Endothelial cell of umbilical vein (primary cell): ENCODE measurements around the gene GPATCH1. TPM values are rescaled to one million over a fixed set of nuclear protein-coding genes. Genes with fewer than 3 reads are reported as not detected.

ENCODE experiments used
- BruUV-seq: library from RNA; stranded (reverse); fragments of 400-500 nt; replicated peaks from 2 replicates; lab custom pipeline; 2021; lab: Mats Ljungman, UMichigan
- CTCF ChIA-PET: fragments of 300-600, 350-600 bp; sonication (Branson Sonifier 250); formaldehyde crosslinking; loops from one replicate; lab custom pipeline; 2021; ENCODE audit warnings: antibody characterized with exemption, inconsistent platforms; lab: Charles Lee
- POLR2A ChIA-PET: fragments of 300-600, 350-600 bp; sonication (Branson Sonifier 250); formaldehyde crosslinking; loops from one replicate; lab custom pipeline; 2021; ENCODE audit warnings: antibody characterized with exemption, inconsistent platforms; lab: Charles Lee
- DNase-seq: peaks from one replicate; pipeline ENCODE4 v3.0.0-alpha.2; 2011; ENCODE audit warnings: low read depth, low spot score
- FAIRE-seq: peaks from 2 replicates; lab custom pipeline; 2011; peaks lifted over from hg19 to GRCh38; lab: Jason Lieb, UNC
- H2AFZ ChIP-seq: 2 replicates; pipeline ENCODE4 v1.6.0; 2012; ENCODE audit warnings: low read depth, low read length, control low read depth, inconsistent platforms
- H3K27ac ChIP-seq: 2 replicates; pipeline ENCODE4 v1.5.1; 2011; ENCODE audit warnings: low read depth, mild to moderate bottlenecking, control low read depth, low read length, moderate library complexity; ENCODE audit not compliant: insufficient read depth
- H3K27me3 ChIP-seq, 2 experiments: 2 replicates each; pipeline versions ENCODE4 v1.6.0 to v1.6.1; 2011; ENCODE audit warnings: low read length in 2 of 2, mixed read lengths in 1 of 2; ENCODE audit not compliant: control insufficient read depth in 2 of 2, insufficient read depth in 2 of 2
- H3K36me3 ChIP-seq, 2 experiments: 2 replicates in 1 of 2; 3 replicates in 1 of 2; pipeline ENCODE4 v1.5.1; 2011; ENCODE audit warnings: low read length in 2 of 2, mild to moderate bottlenecking in 1 of 2, moderate library complexity in 1 of 2; ENCODE audit not compliant: control insufficient read depth in 2 of 2, insufficient read depth in 2 of 2; ENCODE audit errors: extremely low read depth in 1 of 2
- H3K4me1 ChIP-seq: 3 replicates; pipeline ENCODE4 v1.5.1; 2011; ENCODE audit warnings: mild to moderate bottlenecking, low read length; ENCODE audit not compliant: control insufficient read depth, insufficient read depth; ENCODE audit errors: extremely low read depth
- H3K4me2 ChIP-seq: 2 replicates; pipeline ENCODE4 v1.6.1; 2011; ENCODE audit warnings: low read length, control low read depth, mixed read lengths; ENCODE audit not compliant: insufficient read depth
- H3K4me3 ChIP-seq, 3 experiments: fragments of 200-600 bp in 1 of 3; sonication (generic), shearing (Covaris generic) in 1 of 3; replicated peaks in 1 of 3; 2 replicates each; pipeline ENCODE4 v1.5.1; 2011 to 2016; ENCODE audit warnings: control low read depth in 3 of 3, low read length in 3 of 3, mild to moderate bottlenecking in 2 of 3, inconsistent platforms in 1 of 3, low read depth in 1 of 3, moderate library complexity in 1 of 3; ENCODE audit not compliant: insufficient read depth in 1 of 3
- H3K79me2 ChIP-seq: 2 replicates; pipeline ENCODE4 v1.6.0; 2012; ENCODE audit warnings: low read length, inconsistent platforms; ENCODE audit not compliant: control insufficient read depth, insufficient read depth
- H3K9ac ChIP-seq: replicated peaks from 2 replicates; pipeline ENCODE3; 2011; ENCODE audit warnings: low read length, control low read depth; ENCODE audit not compliant: insufficient read depth; ENCODE audit errors: extremely low read depth
- H3K9me1 ChIP-seq: replicated peaks from 3 replicates; pipeline ENCODE4 v1.6.0; 2011; ENCODE audit warnings: mild to moderate bottlenecking, low read length; ENCODE audit not compliant: control insufficient read depth, insufficient read depth; ENCODE audit errors: extremely low read depth
- H3K9me3 ChIP-seq: replicated peaks from 2 replicates; pipeline ENCODE4 v1.5.1; 2012; ENCODE audit warnings: low read length, inconsistent platforms; ENCODE audit not compliant: control insufficient read depth, insufficient read depth
- H4K20me1 ChIP-seq: replicated peaks from 2 replicates; pipeline ENCODE3; 2011; ENCODE audit warnings: mild to moderate bottlenecking, low read length; ENCODE audit not compliant: control insufficient read depth, insufficient read depth; ENCODE audit errors: extremely low read depth
- EZH2 ChIP-seq: IDR thresholded peaks from 2 replicates; pipeline ENCODE4 v1.6.1; 2012; ENCODE audit warnings: borderline replicate concordance, low read depth, mild to moderate bottlenecking, moderate library complexity, low read length, inconsistent platforms; ENCODE audit not compliant: severe bottlenecking
- FOS ChIP-seq: IDR thresholded peaks from 2 replicates; pipeline ENCODE4 v1.6.1; 2011; ENCODE audit warnings: mild to moderate bottlenecking, low read length, moderate library complexity, borderline replicate concordance; ENCODE audit not compliant: insufficient read depth
- GATA2 ChIP-seq: IDR thresholded peaks from 2 replicates; pipeline ENCODE4 v1.7.0; 2011; ENCODE audit warnings: low read depth, mild to moderate bottlenecking, moderate library complexity, mixed read lengths, low read length; ENCODE audit not compliant: insufficient read length, insufficient read depth
- JUN ChIP-seq: IDR thresholded peaks from 2 replicates; pipeline ENCODE4 v1.6.1; 2011; ENCODE audit warnings: borderline replicate concordance, low read depth; ENCODE audit not compliant: insufficient read length, insufficient read depth
- MYC ChIP-seq: IDR thresholded peaks from one replicate; pipeline ENCODE4 v1.6.1; 2011; ENCODE audit warnings: mild to moderate bottlenecking, low read depth, low read length
- POLR2A ChIP-seq: IDR thresholded peaks from 2 replicates; pipeline ENCODE4 v1.6.1; 2012; ENCODE audit warnings: low read depth, mild to moderate bottlenecking, control low read depth, low read length
- POLR2AphosphoS5 ChIP-seq: IDR thresholded peaks from 2 replicates; pipeline ENCODE4 v1.6.1; 2012; ENCODE audit warnings: low read depth, mild to moderate bottlenecking, control low read depth, low read length, moderate library complexity; ENCODE audit not compliant: insufficient read depth
- dilution Hi-C: fragments of 300-500 bp; cut with MboI; formaldehyde crosslinking; loops from one replicate; pipeline ENCODE4 v1.15.0; 2019; ENCODE audit warnings: low sequenced_read_pairs; ENCODE audit not compliant: extremely low pct_ligation_motif_present
- intact Hi-C: fragments of 100-400 bp; cut with micrococcal nuclease; formaldehyde crosslinking; loops from one replicate; pipeline ENCODE4 v1.10.0; 2022
- polyA plus RNA-seq, 4 experiments: library from polyadenylated mRNA; depleted of rRNA in 3 of 4; stranded (reverse) in 3 of 4; unstranded in 1 of 4; fragments of >200 nt; gene quantifications; 2 replicates each; pipeline versions ENCODE4 v1.2.1 to v1.2.3, GENCODE V29; 2011 to 2012; ENCODE audit warnings: missing spikeins in 1 of 4
- total RNA-seq: library from RNA; stranded (reverse); gene quantifications from 2 replicates; pipeline ENCODE4 v1.2.3, GENCODE V29; 2021
- TF ChIP-seq, protein P1 (sequence below): IDR thresholded peaks from 2 replicates; pipeline ENCODE4 v1.6.1; 2011; ENCODE audit not compliant: insufficient read depth, insufficient read length
- TF ChIP-seq, protein P2 (sequence below), 2 donors: IDR thresholded peaks; 1 replicate in 1 of 2; 2 replicates in 1 of 2; pipeline ENCODE4 v1.5.1; 2011; ENCODE audit warnings: low read length in 2 of 2, mild to moderate bottlenecking in 2 of 2, moderate library complexity in 2 of 2, control low read depth in 1 of 2, inconsistent platforms in 1 of 2, low read depth in 1 of 2; ENCODE audit not compliant: insufficient read depth in 1 of 2; ENCODE audit errors: extremely low read depth in 1 of 2

The GPATCH1 gene
- total and polyA plus RNA-seq, 2 donors (not counting 3 experiments of a cell fraction or from before 2014, with no cell fraction given): 4.5 to 9.2 TPM

DNA sequence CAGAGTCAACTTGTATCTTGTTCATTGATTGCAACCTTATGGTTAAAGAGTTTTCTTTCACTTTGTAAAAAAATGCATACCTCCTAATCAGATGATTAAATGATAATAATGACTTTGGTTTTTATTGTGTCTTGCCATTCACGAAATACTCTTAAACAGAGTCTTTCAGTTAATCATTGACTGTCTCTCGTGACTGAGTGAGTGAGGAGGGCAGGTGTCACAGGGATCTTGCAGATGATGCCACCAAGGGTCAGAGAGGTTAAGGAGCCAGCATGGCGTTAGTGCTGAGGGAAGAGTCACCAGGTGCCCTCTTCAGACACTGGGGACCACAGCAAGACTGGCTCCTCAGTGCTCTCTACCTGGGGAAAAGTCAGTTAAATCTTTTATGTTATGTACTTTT is 8.0 kb downstream of the GPATCH1 start:
- no peak overlapping the region for H2AFZ ChIP-seq
- H3K9me1 ChIP-seq: no peaks in the 10 kb centered on the region
- H3K4me2 ChIP-seq: no peak overlapping the region
- TF ChIP-seq JUN (no peak), POLR2A (no peak)
- TF ChIP-seq, protein P1, sequence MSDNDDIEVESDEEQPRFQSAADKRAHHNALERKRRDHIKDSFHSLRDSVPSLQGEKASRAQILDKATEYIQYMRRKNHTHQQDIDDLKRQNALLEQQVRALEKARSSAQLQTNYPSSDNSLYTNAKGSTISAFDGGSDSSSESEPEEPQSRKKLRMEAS: no peak
- DNase-seq (no peak), FAIRE-seq (no peak)
- no peaks in the 10 kb centered on the region for H3K79me2 ChIP-seq
- BruUV-seq: no TSS peak
- no peak overlapping the region for H3K9ac ChIP-seq
- ChIA-PET CTCF (no interaction called here), POLR2A (no interaction called here)
- dilution Hi-C loops: no loop called here
- intact Hi-C loops: loop anchor here (10.0 kb wide), 1 partner anchor 114 kb away; the partner anchor contains the start of genes CEP89 and FAAP24
- H3K4me3 ChIP-seq: no peak overlapping the region
- H4K20me1 ChIP-seq: no peaks in the 10 kb centered on the region
- no peaks in the 10 kb centered on the region for H3K27me3 ChIP-seq
- peaks cover 4 to 12% of the 10 kb centered on the region in 2 experiments for H3K36me3 ChIP-seq
- H3K9me3 ChIP-seq: no peaks in the 10 kb centered on the region
- no peaks in the 10 kb centered on the region for H3K4me1 ChIP-seq
- no peak overlapping the region for H3K27ac ChIP-seq

DNA sequence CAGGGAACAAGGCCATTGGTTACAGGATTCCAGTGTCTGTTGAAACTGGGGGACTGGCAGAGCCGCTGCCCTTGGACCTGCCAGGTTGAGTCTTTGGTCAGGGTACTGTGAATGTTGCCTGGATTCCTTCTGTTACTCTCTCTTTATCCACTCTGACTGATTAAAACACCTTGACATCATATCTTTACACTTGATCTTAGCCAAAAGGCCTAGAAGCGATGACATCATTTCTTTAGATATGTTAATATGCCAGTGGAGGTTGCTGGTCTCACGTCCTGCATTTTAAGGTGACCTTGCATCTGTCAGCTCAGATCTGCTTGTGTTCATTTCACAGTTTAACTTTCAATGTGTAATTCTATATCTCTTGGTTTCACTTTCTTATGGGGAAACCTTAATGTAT is 9.2 kb downstream of the GPATCH1 start:
- BruUV-seq: no TSS peak
- Histone ChIP-seq H3K36me3 (peaks cover 4 to 15% of the 10 kb centered on the region in 2 experiments), H3K27ac (no peak overlapping the region), H3K9me3 (no peaks in the 10 kb centered on the region), H3K4me1 (no peaks in the 10 kb centered on the region), H3K79me2 (no peaks in the 10 kb centered on the region), H3K4me3 (no peak overlapping the region), H3K4me2 (no peak overlapping the region), H4K20me1 (no peaks in the 10 kb centered on the region), H3K9me1 (no peaks in the 10 kb centered on the region), H3K27me3 (no peaks in the 10 kb centered on the region), H2AFZ (no peak overlapping the region), H3K9ac (no peak overlapping the region)
- dilution Hi-C loops (no loop called here), intact Hi-C loops (no loop called here)
- no peak for FAIRE-seq
- TF ChIP-seq GATA2 (no peak), MYC (no peak), FOS (no peak), JUN (no peak), POLR2AphosphoS5 (no peak), POLR2A (no peak), EZH2 (no peak)
- TF ChIP-seq, protein P1: no peak
- TF ChIP-seq, protein P2, sequence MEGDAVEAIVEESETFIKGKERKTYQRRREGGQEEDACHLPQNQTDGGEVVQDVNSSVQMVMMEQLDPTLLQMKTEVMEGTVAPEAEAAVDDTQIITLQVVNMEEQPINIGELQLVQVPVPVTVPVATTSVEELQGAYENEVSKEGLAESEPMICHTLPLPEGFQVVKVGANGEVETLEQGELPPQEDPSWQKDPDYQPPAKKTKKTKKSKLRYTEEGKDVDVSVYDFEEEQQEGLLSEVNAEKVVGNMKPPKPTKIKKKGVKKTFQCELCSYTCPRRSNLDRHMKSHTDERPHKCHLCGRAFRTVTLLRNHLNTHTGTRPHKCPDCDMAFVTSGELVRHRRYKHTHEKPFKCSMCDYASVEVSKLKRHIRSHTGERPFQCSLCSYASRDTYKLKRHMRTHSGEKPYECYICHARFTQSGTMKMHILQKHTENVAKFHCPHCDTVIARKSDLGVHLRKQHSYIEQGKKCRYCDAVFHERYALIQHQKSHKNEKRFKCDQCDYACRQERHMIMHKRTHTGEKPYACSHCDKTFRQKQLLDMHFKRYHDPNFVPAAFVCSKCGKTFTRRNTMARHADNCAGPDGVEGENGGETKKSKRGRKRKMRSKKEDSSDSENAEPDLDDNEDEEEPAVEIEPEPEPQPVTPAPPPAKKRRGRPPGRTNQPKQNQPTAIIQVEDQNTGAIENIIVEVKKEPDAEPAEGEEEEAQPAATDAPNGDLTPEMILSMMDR (IDR thresholded peaks at IDR 0.05; ENCODE audit: extremely low read depth in 1 of 2, insufficient read depth in 1 of 2, low read depth in 1 of 2, low read length in 2 of 2): no peak
- ChIA-PET CTCF (no interaction called here), POLR2A (no interaction called here)
- DNase-seq: no peak
